Stomach (tissue), 9 donors: ENCODE data around the gene PPP1R15A. TPM values are rescaled to one million over a fixed set of nuclear protein-coding genes. Genes with fewer than 3 reads are reported as not detected.
"Not testable (repeated sequence)": the region's sequence is repeated elsewhere in the genome, so short reads cannot be mapped to it uniquely, and the experiment has no call there.

Experiments used
- DNase-seq, 2 donors: peaks; one replicate each; pipeline versions ENCODE4 v3.0.0 to v3.0.0-alpha.2; 2013 to 2019
- H3K27ac ChIP-seq, 5 donors: fragments of 200-600 bp in 4 of 5; sonication (generic) in 4 of 5; one replicate each; pipeline ENCODE4 v1.5.1; 2013 to 2019; ENCODE audit warnings: mild to moderate bottlenecking in 1 of 5, moderate library complexity in 1 of 5
- H3K27me3 ChIP-seq, 3 donors: fragments of 200-600 bp; sonication (generic); one replicate each; pipeline ENCODE4 v1.5.1; 2017 to 2019; ENCODE audit warnings: mixed run types in 1 of 3
- H3K36me3 ChIP-seq, 4 donors: fragments of 200-600 bp; sonication (generic); 1 replicate in 3 of 4; 2 replicates in 1 of 4; pipeline ENCODE4 v1.5.1; 2016 to 2019
- H3K4me1 ChIP-seq, 4 donors: fragments of 200-600 bp; sonication (generic); one replicate each; pipeline ENCODE4 v1.5.1; 2016 to 2019
- H3K4me3 ChIP-seq, 4 donors: fragments of 200-600 bp; sonication (generic) in 3 of 4; one replicate each; pipeline ENCODE4 v1.5.1; 2016 to 2019; ENCODE audit warnings: mild to moderate bottlenecking in 1 of 4
- H3K9me3 ChIP-seq, 4 donors: fragments of 200-600 bp; sonication (generic); one replicate each; pipeline ENCODE4 v1.5.1; 2016 to 2019
- EP300 ChIP-seq: sonication (generic); formaldehyde crosslinking; IDR thresholded peaks from one replicate; pipeline ENCODE4 v1.6.1; 2017; ENCODE audit warnings: antibody characterized with exemption
- POLR2A ChIP-seq, 4 donors: fragments of 450-650 bp; IDR thresholded peaks; one replicate each; pipeline ENCODE4 v1.6.1; 2016; ENCODE audit warnings: antibody characterized with exemption in 4 of 4, control low read depth in 2 of 4, mild to moderate bottlenecking in 1 of 4, moderate library complexity in 1 of 4
- POLR2AphosphoS5 ChIP-seq, 3 donors: sonication (generic); formaldehyde crosslinking; IDR thresholded peaks; one replicate each; pipeline ENCODE4 v1.6.1; 2016; ENCODE audit warnings: antibody characterized with exemption in 3 of 3
- WGBS, 5 donors: extraction: QIAGEN DNeasy Blood & Tissue Kit in 3 of 5; methylation state at CpG; one replicate each; pipeline versions ENCODE4 v1.1.5 to v1.1.7; 2013 to 2018; 5-methylcytosine and 5-hydroxymethylcytosine counted together
- intact Hi-C: fragments of 100-400 bp; cut with DNase I; formaldehyde crosslinking; loops from one replicate; pipeline ENCODE4 v1.15.1; 2023; ENCODE audit warnings: low total_unique reads
- polyA plus RNA-seq, 3 donors: library from polyadenylated mRNA; stranded (reverse); fragments of 200-250 nt; gene quantifications; one replicate each; pipeline ENCODE4 v1.2.3, GENCODE V29; 2013
- total RNA-seq, 5 donors: library from RNA; depleted of rRNA; stranded (reverse); fragments of >200 nt; gene quantifications; one replicate each; pipeline versions ENCODE4 v1.1.0 to v1.2.3, GENCODE V29; 2014 to 2016
- TF ChIP-seq, protein P1 (sequence below), 7 experiments: fragments of 450-650 bp in 4 of 7; fragments of 200-600 bp in 3 of 7; sonication (generic) in 3 of 7; IDR thresholded peaks; one replicate each; pipeline ENCODE4 v1.5.1; 2016 to 2019; ENCODE audit warnings: antibody characterized with exemption in 7 of 7, control low read depth in 2 of 7, mild to moderate bottlenecking in 1 of 7
- donor health status: healthy with polysubstance abuse.
- donor health status: Bipolar disorder and iron deficiency.
- donor health status: healthy.

PPP1R15A gene
- total and polyA plus RNA-seq, 8 donors: 14.6 to 107 (median 36.1) TPM

DNA sequence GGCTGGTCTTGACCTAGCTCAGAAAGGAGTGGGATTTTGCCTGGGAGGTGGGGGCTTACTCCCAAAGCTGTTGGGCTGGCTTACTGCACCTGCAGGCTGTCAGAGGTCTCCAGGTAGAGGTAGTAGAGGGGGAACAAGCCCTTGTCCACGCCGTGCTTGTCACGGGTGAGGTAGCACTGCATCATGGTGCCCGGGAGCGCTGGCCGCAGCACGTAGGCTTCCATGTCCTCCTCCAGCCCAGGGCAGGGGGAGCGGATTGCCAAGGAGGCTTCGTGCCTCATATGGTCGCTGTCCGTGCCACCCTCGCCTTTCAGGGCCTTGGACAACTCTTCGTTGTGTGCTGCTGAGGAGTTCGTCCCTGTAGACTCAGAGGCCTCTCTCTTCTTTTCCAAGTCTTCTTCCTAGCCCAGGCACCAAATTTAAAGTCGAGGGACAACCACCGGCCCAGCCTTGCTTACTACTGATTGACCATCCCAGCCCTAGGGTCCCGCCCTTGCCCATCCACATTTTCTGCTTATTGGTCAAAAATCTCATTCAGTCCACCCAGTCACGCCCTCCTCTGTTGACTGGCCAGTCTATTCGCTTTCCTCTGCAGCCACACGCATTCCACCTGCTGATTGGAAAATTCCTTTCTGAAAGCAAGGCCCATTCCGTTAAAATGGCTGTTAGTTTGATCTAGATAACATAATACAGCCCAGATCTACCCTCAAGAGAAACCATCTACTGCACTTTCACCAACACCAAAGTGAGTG lies 15.8 kb downstream of the PPP1R15A start:
- Histone ChIP-seq H3K4me1 (peaks cover 0 to under 1% (median 0%) of the 10 kb centered on the region in 4 donors), H3K36me3 (no peaks in the 10 kb centered on the region), H3K9me3 (no peaks in the 10 kb centered on the region), H3K27me3 (no peaks in the 10 kb centered on the region), H3K4me3 (no peak overlapping the region), H3K27ac (no peak overlapping the region)
- DNase-seq: no peak
- no peak for TF ChIP-seq EP300
- no peak for TF ChIP-seq POLR2AphosphoS5 (IDR thresholded peaks at IDR 0.05)
- no peak for TF ChIP-seq POLR2A (IDR thresholded peaks at IDR 0.05)
- TF ChIP-seq, protein P1, sequence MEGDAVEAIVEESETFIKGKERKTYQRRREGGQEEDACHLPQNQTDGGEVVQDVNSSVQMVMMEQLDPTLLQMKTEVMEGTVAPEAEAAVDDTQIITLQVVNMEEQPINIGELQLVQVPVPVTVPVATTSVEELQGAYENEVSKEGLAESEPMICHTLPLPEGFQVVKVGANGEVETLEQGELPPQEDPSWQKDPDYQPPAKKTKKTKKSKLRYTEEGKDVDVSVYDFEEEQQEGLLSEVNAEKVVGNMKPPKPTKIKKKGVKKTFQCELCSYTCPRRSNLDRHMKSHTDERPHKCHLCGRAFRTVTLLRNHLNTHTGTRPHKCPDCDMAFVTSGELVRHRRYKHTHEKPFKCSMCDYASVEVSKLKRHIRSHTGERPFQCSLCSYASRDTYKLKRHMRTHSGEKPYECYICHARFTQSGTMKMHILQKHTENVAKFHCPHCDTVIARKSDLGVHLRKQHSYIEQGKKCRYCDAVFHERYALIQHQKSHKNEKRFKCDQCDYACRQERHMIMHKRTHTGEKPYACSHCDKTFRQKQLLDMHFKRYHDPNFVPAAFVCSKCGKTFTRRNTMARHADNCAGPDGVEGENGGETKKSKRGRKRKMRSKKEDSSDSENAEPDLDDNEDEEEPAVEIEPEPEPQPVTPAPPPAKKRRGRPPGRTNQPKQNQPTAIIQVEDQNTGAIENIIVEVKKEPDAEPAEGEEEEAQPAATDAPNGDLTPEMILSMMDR (IDR thresholded peaks at IDR 0.05): no peak
- WGBS, 5 donors: 83 to 93% (median 91%) methylated on average over 14 to 21 of the region's 21 CpGs
- intact Hi-C loops: no loop called here

DNA sequence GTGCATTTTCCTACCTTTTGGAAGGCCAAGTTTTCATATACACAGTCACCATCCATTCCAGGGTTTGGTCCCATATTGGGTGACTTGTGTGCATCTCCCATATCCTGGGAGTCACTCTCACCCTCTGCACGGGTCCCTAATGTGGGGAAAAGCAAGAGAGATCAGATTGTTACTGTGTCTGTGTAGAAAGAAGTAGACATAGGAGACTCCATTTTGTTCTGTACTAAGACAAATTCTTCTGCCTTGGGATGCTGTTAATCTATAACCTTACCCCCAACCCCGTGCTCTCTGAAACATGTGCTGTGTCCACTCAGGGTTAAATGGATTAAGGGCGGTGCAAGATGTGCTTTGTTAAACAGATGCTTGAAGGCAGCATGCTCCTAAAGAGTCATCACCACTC lies 17.3 kb downstream of the PPP1R15A start:
- H3K27ac ChIP-seq, intact Hi-C loops, H3K27me3 ChIP-seq, DNase-seq, H3K9me3 ChIP-seq, H3K4me1 ChIP-seq, H3K36me3 ChIP-seq, H3K4me3 ChIP-seq: not testable (repeated sequence)
- 40 to 73% (median 66%) methylated on average over 1 to 3 of the region's 3 CpGs for WGBS, 5 donors

DNA sequence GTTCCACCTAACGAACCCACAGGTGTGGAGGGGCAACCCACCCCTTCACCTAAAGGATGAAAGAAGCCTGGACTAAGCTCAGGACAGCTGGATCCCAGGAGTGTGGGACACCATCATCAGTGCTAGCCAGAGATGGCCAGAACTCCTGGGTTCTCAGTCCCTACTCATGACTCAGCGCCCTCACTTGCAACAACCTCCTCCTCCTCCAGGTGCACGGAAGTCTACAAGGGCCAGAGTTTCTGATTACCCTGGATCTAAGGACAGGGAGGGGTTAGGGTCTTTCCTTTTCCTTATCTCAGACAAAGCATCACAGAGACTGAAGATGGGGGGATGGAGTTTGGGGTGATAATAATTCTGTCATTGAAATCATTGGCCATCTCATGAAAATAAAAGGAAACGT lies 18.3 kb downstream of the PPP1R15A start:
- TF ChIP-seq POLR2A (IDR thresholded peaks at IDR 0.05): no peak
- TF ChIP-seq EP300: no peak
- TF ChIP-seq, protein P1 (IDR thresholded peaks at IDR 0.05): no peak
- TF ChIP-seq POLR2AphosphoS5 (IDR thresholded peaks at IDR 0.05): no peak
- H3K27me3 ChIP-seq: peaks cover 0 to 18% (median 0%) of the 10 kb centered on the region in 3 donors
- H3K4me1 ChIP-seq: peaks cover 0 to 6% (median 2%) of the 10 kb centered on the region in 4 donors
- H3K36me3 ChIP-seq: no peaks in the 10 kb centered on the region
- no peaks in the 10 kb centered on the region for H3K9me3 ChIP-seq
- DNase-seq: no peak
- H3K4me3 ChIP-seq: no peak overlapping the region
- WGBS, 5 donors: 73 to 87% (median 76%) methylated on average over 4 of the region's 4 CpGs
- intact Hi-C loops: no loop called here
- no peak overlapping the region for H3K27ac ChIP-seq

DNA sequence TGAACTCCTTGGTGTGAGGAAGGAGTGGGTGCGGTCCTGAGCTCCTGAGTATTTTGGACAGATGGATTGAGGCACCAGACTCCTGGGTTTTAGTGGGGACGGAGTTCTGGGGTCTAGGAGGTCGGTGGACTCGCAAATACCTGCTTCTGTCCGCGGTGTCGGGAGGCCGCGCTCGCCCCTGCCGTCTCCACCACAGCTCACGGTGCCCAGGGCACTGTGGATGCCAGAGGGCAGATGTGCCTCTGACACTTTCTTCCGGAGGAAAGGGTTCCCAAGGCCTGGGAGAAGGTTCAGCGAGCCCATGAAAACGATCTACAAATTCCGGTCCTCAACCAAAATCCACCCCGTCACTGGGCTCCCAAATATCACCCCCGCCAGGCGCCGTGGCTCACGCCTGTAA lies 23.0 kb downstream of the PPP1R15A start:
- peaks cover 4 to 25% (median 15%) of the 10 kb centered on the region in 4 donors for H3K4me1 ChIP-seq
- intact Hi-C loops: no loop called here
- TF ChIP-seq POLR2AphosphoS5 (IDR thresholded peaks at IDR 0.05): no peak
- no peak for TF ChIP-seq POLR2A (IDR thresholded peaks at IDR 0.05)
- TF ChIP-seq EP300: no peak
- TF ChIP-seq, protein P1 (IDR thresholded peaks at IDR 0.05): no peak
- DNase-seq: no peak
- no peaks in the 10 kb centered on the region for H3K9me3 ChIP-seq
- peak overlapping the region in 3 of 4 donors; percentile 31 to 46 (median 42) for H3K4me3 ChIP-seq
- no peak overlapping the region for H3K27ac ChIP-seq
- 64 to 74% (median 72%) methylated on average over 13 to 21 of the region's 21 CpGs for WGBS, 5 donors
- no peaks in the 10 kb centered on the region for H3K36me3 ChIP-seq
- peaks cover 0 to 25% (median 0%) of the 10 kb centered on the region in 3 donors for H3K27me3 ChIP-seq

DNA sequence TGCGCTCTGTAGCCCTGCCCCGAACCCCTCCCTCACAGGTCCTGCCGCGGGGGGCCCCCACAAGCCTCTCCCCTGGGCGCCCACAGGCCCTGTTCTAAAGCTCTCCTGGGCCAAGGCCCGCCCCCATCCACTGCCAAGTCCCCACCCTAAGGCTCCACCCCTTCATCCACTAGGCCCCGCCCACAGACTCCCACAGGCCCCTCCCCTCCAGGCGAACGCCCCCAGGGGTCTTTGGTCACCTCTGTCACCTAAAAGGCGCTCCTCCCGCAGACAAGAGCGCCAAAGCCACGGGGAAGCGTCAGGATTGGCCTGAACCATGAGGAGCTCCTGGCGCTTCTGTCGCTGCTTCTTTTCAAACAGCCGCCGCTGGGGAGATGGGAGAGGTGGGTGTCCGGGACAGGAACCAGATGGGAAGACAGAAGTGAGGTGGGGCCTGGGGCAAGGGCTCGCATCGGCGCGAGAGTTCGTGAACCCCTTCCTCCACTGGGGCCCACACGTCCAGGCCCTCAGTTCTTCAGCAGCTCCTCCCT lies 24.0 kb downstream of the PPP1R15A start:
- H3K27ac ChIP-seq: peak overlapping the region in 4 of 5 donors; percentile 58 to 81 (median 64)

More for the DNA sequence above, 24.0 kb downstream of the PPP1R15A start:
- TF ChIP-seq, protein P1 (IDR thresholded peaks at IDR 0.05): no peak
- TF ChIP-seq POLR2A (IDR thresholded peaks at IDR 0.05) (no peak), POLR2AphosphoS5 (IDR thresholded peaks at IDR 0.05) (no peak)
- Histone ChIP-seq H3K27me3 (peaks cover 0 to 25% (median 0%) of the 10 kb centered on the region in 3 donors), H3K36me3 (no peaks in the 10 kb centered on the region), H3K4me3 (peak overlapping the region; percentile 31 to 47 (median 44)), H3K4me1 (peaks cover 7 to 33% (median 24%) of the 10 kb centered on the region in 4 donors), H3K9me3 (no peaks in the 10 kb centered on the region)
- WGBS, 5 donors: 24 to 48% (median 44%) methylated on average over 24 to 25 of the region's 25 CpGs
- intact Hi-C loops: no loop called here
- peak in 1 of 2 donors; percentile 78 for DNase-seq
